ENCODE results near the gene PHF19. TPM values are rescaled to one million over a fixed set of nuclear protein-coding genes. Genes with fewer than 3 reads are reported as not detected.

The PHF19 gene
- 10 to 100 TPM; 49.1 to 83.4 (median 75.7) TPM for total RNA-seq (2021; fragmentation: NEBNext Ultra II Directional; extraction: Animal tissue kit (Norgen Biotek cat#: 25700))
- long read RNA-seq, transcript PHF19-201 (5 exons, 836 nt) = major isoform, 21 of 29 reads
- long read RNA-seq, partial matches to known transcripts = 3 of 29 reads
- long read RNA-seq, other reads (novel, unspliced or antisense) = 5 of 29 reads

GRCh38 chr9:120876842-120877240 is at the start of gene PHF19:
Gene PHF19 (minus strand): TSS chr9:120877188. CDS start chr9:120874741, 2,447 bp downstream.
- peaks cover 22% of the 10 kb centered on the region for H3K36me3 Mint-ChIP-seq (ENCODE audit: low read depth)
- H3K9me3 Mint-ChIP-seq = no peaks in the 10 kb centered on the region
- peak within 1 kb of the TSS; percentile 92 for H3K27ac Mint-ChIP-seq
- H3K4me3 Mint-ChIP-seq = peak within 1 kb of the TSS; percentile 87
- peaks cover 4% of the 10 kb centered on the region for H3K27me3 Mint-ChIP-seq (ENCODE audit: insufficient read depth)
- TF ChIP-seq, protein P1, sequence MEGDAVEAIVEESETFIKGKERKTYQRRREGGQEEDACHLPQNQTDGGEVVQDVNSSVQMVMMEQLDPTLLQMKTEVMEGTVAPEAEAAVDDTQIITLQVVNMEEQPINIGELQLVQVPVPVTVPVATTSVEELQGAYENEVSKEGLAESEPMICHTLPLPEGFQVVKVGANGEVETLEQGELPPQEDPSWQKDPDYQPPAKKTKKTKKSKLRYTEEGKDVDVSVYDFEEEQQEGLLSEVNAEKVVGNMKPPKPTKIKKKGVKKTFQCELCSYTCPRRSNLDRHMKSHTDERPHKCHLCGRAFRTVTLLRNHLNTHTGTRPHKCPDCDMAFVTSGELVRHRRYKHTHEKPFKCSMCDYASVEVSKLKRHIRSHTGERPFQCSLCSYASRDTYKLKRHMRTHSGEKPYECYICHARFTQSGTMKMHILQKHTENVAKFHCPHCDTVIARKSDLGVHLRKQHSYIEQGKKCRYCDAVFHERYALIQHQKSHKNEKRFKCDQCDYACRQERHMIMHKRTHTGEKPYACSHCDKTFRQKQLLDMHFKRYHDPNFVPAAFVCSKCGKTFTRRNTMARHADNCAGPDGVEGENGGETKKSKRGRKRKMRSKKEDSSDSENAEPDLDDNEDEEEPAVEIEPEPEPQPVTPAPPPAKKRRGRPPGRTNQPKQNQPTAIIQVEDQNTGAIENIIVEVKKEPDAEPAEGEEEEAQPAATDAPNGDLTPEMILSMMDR (IDR thresholded peaks at IDR 0.05) = no peak
- DNase-seq = no peak
- H3K4me1 Mint-ChIP-seq (ENCODE audit: low read depth) = peaks cover 41% of the 10 kb centered on the region

- peak within 1 kb of the TSS; percentile 39 for H3K4me3 Mint-ChIP-seq
- DNase-seq = no peak
- H3K27ac Mint-ChIP-seq = peak within 1 kb of the TSS; percentile 88
- no peaks in the 10 kb centered on the region for H3K9me3 Mint-ChIP-seq
- peaks cover 52% of the 10 kb centered on the region for H3K4me1 Mint-ChIP-seq (ENCODE audit: low read depth)
- no peaks in the 10 kb centered on the region; the same call in 1 of the 2 replicates for H3K27me3 Mint-ChIP-seq (ENCODE audit: insufficient read depth)
- TF ChIP-seq, protein P1 (IDR thresholded peaks at IDR 0.05) = no peak
- H3K36me3 Mint-ChIP-seq (ENCODE audit: low read depth) = no peaks in the 10 kb centered on the region
Measured at GRCh38 chr9:120926397-120926928, 49.5 kb upstream of the PHF19 start, which contains the start of gene TRAF1. Gene TRAF1 (minus strand): TSS chr9:120926796. CDS start chr9:120926075, 721 bp downstream.

- H3K27ac Mint-ChIP-seq = peak overlapping the region; percentile 88
- H3K4me3 Mint-ChIP-seq = peak overlapping the region; percentile 39
- no peaks in the 10 kb centered on the region for H3K36me3 Mint-ChIP-seq (ENCODE audit: low read depth)
- no peaks in the 10 kb centered on the region; the same call in 1 of the 2 replicates for H3K27me3 Mint-ChIP-seq (ENCODE audit: insufficient read depth)
- peak; percentile 92 for DNase-seq
- TF ChIP-seq, protein P1 (IDR thresholded peaks at IDR 0.05) = no peak
- no peaks in the 10 kb centered on the region for H3K9me3 Mint-ChIP-seq
- H3K4me1 Mint-ChIP-seq (ENCODE audit: low read depth) = peaks cover 45% of the 10 kb centered on the region
Measured at GRCh38 chr9:120925535-120926396, 48.8 kb upstream of the PHF19 start.

GRCh38 chr9:120924698-120925534 is 47.9 kb upstream of the PHF19 start:
- no peak for DNase-seq

More at GRCh38 chr9:120924698-120925534, 47.9 kb upstream of the PHF19 start:
- Mint-ChIP-seq H3K27ac (peak overlapping the region; percentile 88), H3K4me3 (no peak overlapping the region), H3K36me3 (ENCODE audit: low read depth) (no peaks in the 10 kb centered on the region), H3K4me1 (ENCODE audit: low read depth) (peaks cover 46% of the 10 kb centered on the region), H3K27me3 (ENCODE audit: insufficient read depth) (no peaks in the 10 kb centered on the region; the same call in 1 of the 2 replicates), H3K9me3 (no peaks in the 10 kb centered on the region)
- TF ChIP-seq, protein P1 (IDR thresholded peaks at IDR 0.05) = no peak
